H9 (cell line): ENCODE measurements around the gene CBFA2T2. TPM values are rescaled to one million over a fixed set of nuclear protein-coding genes. Genes with fewer than 3 reads are reported as not detected.

ENCODE experiments used
- DNase-seq: peaks from one replicate; pipeline ENCODE4 v3.0.0-alpha.2; 2017
- H2AFZ ChIP-seq: one replicate; pipeline ENCODE4 v1.6.1; 2013; ENCODE audit warnings: mild to moderate bottlenecking, low read length, control low read depth, moderate library complexity
- H2AK5ac ChIP-seq: 2 replicates; pipeline ENCODE4 v1.6.1; 2013; ENCODE audit warnings: low read length, control low read depth, mixed read lengths; ENCODE audit not compliant: insufficient read length
- H2BK120ac ChIP-seq: one replicate; pipeline ENCODE4 v1.6.1; 2013; ENCODE audit warnings: low read depth, mild to moderate bottlenecking, low read length, control low read depth, inconsistent platforms; ENCODE audit not compliant: poor library complexity, severe bottlenecking
- H2BK12ac ChIP-seq: 2 replicates; pipeline ENCODE4 v1.6.1; 2013; ENCODE audit warnings: low read length, control low read depth, mixed read lengths, low read depth; ENCODE audit not compliant: insufficient read length
- H2BK15ac ChIP-seq: 2 replicates; pipeline ENCODE4 v1.6.1; 2013; ENCODE audit warnings: low read depth, low read length, control low read depth
- H2BK20ac ChIP-seq: one replicate; pipeline ENCODE4 v1.6.1; 2013; ENCODE audit warnings: low read depth, mild to moderate bottlenecking, low read length, control low read depth, inconsistent platforms; ENCODE audit not compliant: poor library complexity, severe bottlenecking
- H2BK5ac ChIP-seq: 2 replicates; pipeline ENCODE4 v1.6.1; 2013; ENCODE audit warnings: low read length, control low read depth, mixed read lengths; ENCODE audit not compliant: insufficient read length
- H3K14ac ChIP-seq: 2 replicates; pipeline ENCODE4 v1.6.1; 2013; ENCODE audit warnings: low read length, control low read depth; ENCODE audit not compliant: insufficient read depth
- H3K18ac ChIP-seq: 2 replicates; pipeline ENCODE4 v1.6.1; 2013; ENCODE audit warnings: low read depth, mild to moderate bottlenecking, mixed read lengths, low read length, control low read depth; ENCODE audit not compliant: insufficient read length
- H3K23ac ChIP-seq: 2 replicates; pipeline ENCODE4 v1.6.1; 2013; ENCODE audit warnings: low read length, control low read depth, mixed read lengths, low read depth; ENCODE audit not compliant: insufficient read length
- H3K23me2 ChIP-seq: 2 replicates; pipeline ENCODE4 v1.6.1; 2013; ENCODE audit warnings: low read depth, mild to moderate bottlenecking, mixed read lengths, low read length, control low read depth; ENCODE audit not compliant: insufficient read length, poor library complexity, severe bottlenecking
- H3K27ac ChIP-seq: 2 replicates; pipeline ENCODE4 v1.5.1; 2013; ENCODE audit warnings: low read length, control low read depth, mixed read lengths, low read depth; ENCODE audit not compliant: insufficient read length
- H3K27me3 ChIP-seq: 2 replicates; pipeline ENCODE4 v1.6.1; 2013; ENCODE audit warnings: low read length, control low read depth, inconsistent platforms; ENCODE audit not compliant: insufficient read depth
- H3K4ac ChIP-seq: 2 replicates; pipeline ENCODE4 v1.6.1; 2013; ENCODE audit warnings: low read depth, mild to moderate bottlenecking, control low read depth, inconsistent platforms, low read length, moderate library complexity
- H3K4me1 ChIP-seq: 2 replicates; pipeline ENCODE4 v1.6.1; 2013; ENCODE audit warnings: low read length, control low read depth, inconsistent platforms; ENCODE audit not compliant: insufficient read depth
- H3K4me2 ChIP-seq: 2 replicates; pipeline ENCODE4 v1.6.1; 2013; ENCODE audit warnings: low read length, control low read depth, mixed read lengths; ENCODE audit not compliant: insufficient read length, insufficient read depth
- H3K56ac ChIP-seq: 2 replicates; pipeline ENCODE4 v1.6.1; 2013; ENCODE audit warnings: low read depth, mild to moderate bottlenecking, mixed read lengths, low read length, control low read depth; ENCODE audit not compliant: insufficient read length
- H3K79me1 ChIP-seq: 2 replicates; pipeline ENCODE4 v1.6.1; 2013; ENCODE audit warnings: low read depth, mild to moderate bottlenecking, moderate library complexity, low read length, control low read depth, inconsistent platforms; ENCODE audit not compliant: insufficient read depth, poor library complexity, severe bottlenecking
- H3K79me2 ChIP-seq: 2 replicates; pipeline ENCODE4 v1.6.1; 2013; ENCODE audit warnings: low read length, control low read depth, inconsistent platforms; ENCODE audit not compliant: insufficient read depth
- H3K9ac ChIP-seq: 2 replicates; pipeline ENCODE4 v1.6.1; 2013; ENCODE audit warnings: low read length, control low read depth, mixed read lengths; ENCODE audit not compliant: insufficient read length; ENCODE audit errors: extremely low read depth
- H3K9me3 ChIP-seq: one replicate; pipeline ENCODE4 v1.6.1; 2013; ENCODE audit warnings: low read depth, low read length, inconsistent platforms; ENCODE audit not compliant: control insufficient read depth
- H3T11ph ChIP-seq: one replicate; pipeline ENCODE4 v1.6.1; 2013; ENCODE audit warnings: mild to moderate bottlenecking, low read length, control low read depth, inconsistent platforms
- H4K20me1 ChIP-seq: one replicate; pipeline ENCODE4 v1.6.1; 2013; ENCODE audit not compliant: control insufficient read depth, insufficient read length, insufficient read depth
- H4K5ac ChIP-seq: 2 replicates; pipeline ENCODE4 v1.6.1; 2013; ENCODE audit warnings: low read depth, mild to moderate bottlenecking, mixed read lengths, low read length, control low read depth; ENCODE audit not compliant: insufficient read length
- H4K8ac ChIP-seq: replicated peaks from 2 replicates; pipeline ENCODE4 v1.6.1; 2013; ENCODE audit warnings: low read length, control low read depth, mixed read lengths, low read depth; ENCODE audit not compliant: insufficient read length
- H4K91ac ChIP-seq: 2 replicates; pipeline ENCODE4 v1.6.1; 2013; ENCODE audit warnings: low read depth, mild to moderate bottlenecking, moderate library complexity, mixed read lengths, low read length, control low read depth; ENCODE audit not compliant: insufficient read length
- H3K27ac Mint-ChIP-seq, 3 experiments: 2 replicates in 2 of 3; 3 replicates in 1 of 3; pipeline ENCODE4 v1.8.0; 2020 to 2021; ENCODE audit warnings: mixed read lengths in 3 of 3, mild to moderate bottlenecking in 1 of 3, moderate library complexity in 1 of 3
- H3K27me3 Mint-ChIP-seq: 2 replicates; pipeline ENCODE4 v1.8.0; 2021; ENCODE audit warnings: low read depth, mild to moderate bottlenecking, moderate library complexity, mixed read lengths
- H3K36me3 Mint-ChIP-seq, 3 experiments: 2 replicates in 2 of 3; 3 replicates in 1 of 3; pipeline ENCODE4 v1.8.0; 2020 to 2021; ENCODE audit warnings: low read depth in 3 of 3, mixed read lengths in 3 of 3; ENCODE audit not compliant: insufficient read depth in 1 of 3
- H3K4me1 Mint-ChIP-seq, 2 experiments: 2 replicates each; pipeline ENCODE4 v1.8.0; 2020; ENCODE audit warnings: mixed read lengths in 2 of 2
- H3K4me3 Mint-ChIP-seq, 2 experiments: 2 replicates in 1 of 2; 3 replicates in 1 of 2; pipeline ENCODE4 v1.8.0; 2020 to 2021; ENCODE audit warnings: mild to moderate bottlenecking in 2 of 2, mixed read lengths in 2 of 2, moderate library complexity in 1 of 2
- H3K9me3 Mint-ChIP-seq, 2 experiments: 2 replicates in 1 of 2; 3 replicates in 1 of 2; pipeline ENCODE4 v1.8.0; 2020; ENCODE audit warnings: mild to moderate bottlenecking in 2 of 2, mixed read lengths in 2 of 2, moderate library complexity in 1 of 2
- WGBS: extraction: QIAGEN DNeasy Blood & Tissue Kit; methylation state at CpG from one replicate; pipeline ENCODE4 v1.1.7; 2013; ENCODE audit warnings: missing lambda C conversion rate, low lambda C conversion rate, mixed read lengths; ENCODE audit not compliant: insufficient read length; ENCODE audit errors: extremely low coverage; 5-methylcytosine and 5-hydroxymethylcytosine counted together
- total RNA-seq: library from RNA; stranded (reverse); gene quantifications from 2 replicates; pipeline ENCODE4 v1.2.1, GENCODE V29; 2021
- TF ChIP-seq, protein P1 (sequence below): fragments of 200-600 bp; sonication (generic); conservative IDR thresholded peaks from 3 replicates; pipeline ENCODE4 v1.8.0; 2021; ENCODE audit warnings: antibody characterized with exemption, mild to moderate bottlenecking

CBFA2T2 gene
- total RNA-seq, 1 experiment from 2014 or later, result 11.2 TPM

DNA sequence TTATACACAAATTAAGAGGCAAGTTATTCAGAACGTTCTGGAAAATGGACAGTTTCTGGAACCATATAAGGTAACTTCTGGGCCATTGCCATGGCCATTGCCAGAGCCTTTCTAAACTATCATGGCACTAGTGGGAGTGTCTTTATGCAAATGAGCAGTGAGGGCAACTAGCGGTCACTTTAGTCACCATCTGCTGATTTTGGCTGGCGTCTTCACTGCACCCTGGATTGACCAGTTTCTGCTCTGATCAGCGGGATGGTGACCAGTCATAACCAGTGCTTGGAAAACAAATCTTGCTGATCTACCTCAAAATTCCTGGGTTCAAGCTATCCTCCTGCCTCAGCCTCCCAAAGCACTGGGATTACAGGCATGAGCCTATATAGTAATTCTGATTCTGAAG is 39.0 kb upstream of the CBFA2T2 start:
- no peak overlapping the region for H3K27ac ChIP-seq
- H3K9me3 ChIP-seq, result no peaks in the 10 kb centered on the region
- H3K79me1 ChIP-seq, result no peaks in the 10 kb centered on the region
- no peaks in the 10 kb centered on the region for H4K20me1 ChIP-seq
- H3K9me3 Mint-ChIP-seq, result peaks cover 2 to 9% of the 10 kb centered on the region in 2 experiments; a peak in 3 of 5 replicates
- no peak overlapping the region for H2BK20ac ChIP-seq
- no peak overlapping the region for H4K91ac ChIP-seq
- WGBS, result no CpG with 5 or more reads among the region's 4 CpGs
- H3K4ac ChIP-seq, result no peak overlapping the region
- no peaks in the 10 kb centered on the region for H3K4me1 ChIP-seq
- no peaks in the 10 kb centered on the region for H3K79me2 ChIP-seq
- no peak overlapping the region for H3K27ac Mint-ChIP-seq
- H3K36me3 Mint-ChIP-seq, result peaks cover 1 to 6% (median 2%) of the 10 kb centered on the region in 3 experiments; a peak in 4 of 7 replicates
- H3K4me3 Mint-ChIP-seq, result no peak overlapping the region
- H3K27me3 Mint-ChIP-seq, result peaks cover 7% of the 10 kb centered on the region
- no peak overlapping the region for H3K23ac ChIP-seq
- no peak overlapping the region for H3K18ac ChIP-seq
- no peak overlapping the region for H4K5ac ChIP-seq
- H3K56ac ChIP-seq, result no peak overlapping the region
- H4K8ac ChIP-seq, result no peak overlapping the region
- H2BK12ac ChIP-seq, result no peak overlapping the region
- H2AFZ ChIP-seq, result no peak overlapping the region
- no peak overlapping the region for H2BK15ac ChIP-seq
- TF ChIP-seq, protein P1, sequence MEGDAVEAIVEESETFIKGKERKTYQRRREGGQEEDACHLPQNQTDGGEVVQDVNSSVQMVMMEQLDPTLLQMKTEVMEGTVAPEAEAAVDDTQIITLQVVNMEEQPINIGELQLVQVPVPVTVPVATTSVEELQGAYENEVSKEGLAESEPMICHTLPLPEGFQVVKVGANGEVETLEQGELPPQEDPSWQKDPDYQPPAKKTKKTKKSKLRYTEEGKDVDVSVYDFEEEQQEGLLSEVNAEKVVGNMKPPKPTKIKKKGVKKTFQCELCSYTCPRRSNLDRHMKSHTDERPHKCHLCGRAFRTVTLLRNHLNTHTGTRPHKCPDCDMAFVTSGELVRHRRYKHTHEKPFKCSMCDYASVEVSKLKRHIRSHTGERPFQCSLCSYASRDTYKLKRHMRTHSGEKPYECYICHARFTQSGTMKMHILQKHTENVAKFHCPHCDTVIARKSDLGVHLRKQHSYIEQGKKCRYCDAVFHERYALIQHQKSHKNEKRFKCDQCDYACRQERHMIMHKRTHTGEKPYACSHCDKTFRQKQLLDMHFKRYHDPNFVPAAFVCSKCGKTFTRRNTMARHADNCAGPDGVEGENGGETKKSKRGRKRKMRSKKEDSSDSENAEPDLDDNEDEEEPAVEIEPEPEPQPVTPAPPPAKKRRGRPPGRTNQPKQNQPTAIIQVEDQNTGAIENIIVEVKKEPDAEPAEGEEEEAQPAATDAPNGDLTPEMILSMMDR, result no peak
- no peak overlapping the region for H2BK5ac ChIP-seq
- H2BK120ac ChIP-seq, result no peak overlapping the region
- no peak overlapping the region for H3K9ac ChIP-seq
- DNase-seq, result no peak
- H3K27me3 ChIP-seq, result no peaks in the 10 kb centered on the region
- no peak overlapping the region for H3K4me2 ChIP-seq
- no peak overlapping the region for H3T11ph ChIP-seq
- no peak overlapping the region for H3K14ac ChIP-seq
- H2AK5ac ChIP-seq, result no peak overlapping the region
- no peaks in the 10 kb centered on the region for H3K4me1 Mint-ChIP-seq
- H3K23me2 ChIP-seq, result no peaks in the 10 kb centered on the region
